ENCODE measurements around the gene USP34. TPM values are rescaled to one million over a fixed set of nuclear protein-coding genes. Genes with fewer than 3 reads are reported as not detected.
A peak's percentile ranks its signal among the peaks of the same experiment; 100 is the strongest.

Gene USP34
- total RNA-seq, 1 donor from 2014 or later, result 139 TPM

DNA sequence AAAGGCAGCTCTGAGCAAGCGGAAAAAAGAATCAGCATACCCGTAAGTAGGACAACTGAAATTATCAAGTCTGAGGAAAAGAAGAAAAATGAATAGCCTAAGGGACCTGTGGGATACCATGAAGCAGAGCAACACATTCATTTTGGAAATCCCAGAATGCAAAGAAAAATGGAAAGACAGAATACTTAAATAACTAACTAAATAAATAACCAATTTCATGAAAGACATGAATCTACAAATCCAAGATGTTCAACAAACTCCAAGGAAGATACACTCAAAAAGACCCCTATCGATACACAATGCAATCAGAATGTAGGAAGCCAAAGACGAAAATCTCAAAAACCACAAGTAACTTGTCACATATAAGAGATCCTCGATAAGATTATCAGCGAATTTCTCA lies 117.0 kb downstream of the USP34 start:
- no peak for TF ChIP-seq CTCF (IDR thresholded peaks at IDR 0.05; ENCODE audit: unreplicated experiment)
- no peak overlapping the region for H3K27ac Mint-ChIP-seq
- peaks cover 14% of the 10 kb centered on the region for H3K9me3 Mint-ChIP-seq (ENCODE audit: low read depth)
- H3K27me3 Mint-ChIP-seq, result no peaks in the 10 kb centered on the region
- no peaks in the 10 kb centered on the region for H3K4me1 Mint-ChIP-seq (ENCODE audit: low read depth)
- no peak for DNase-seq (ENCODE audit: low spot score, unreplicated experiment)
- H3K36me3 Mint-ChIP-seq (ENCODE audit: insufficient read depth), result peaks cover 34% of the 10 kb centered on the region
- H3K4me3 Mint-ChIP-seq (ENCODE audit: low read depth), result no peak overlapping the region

DNA sequence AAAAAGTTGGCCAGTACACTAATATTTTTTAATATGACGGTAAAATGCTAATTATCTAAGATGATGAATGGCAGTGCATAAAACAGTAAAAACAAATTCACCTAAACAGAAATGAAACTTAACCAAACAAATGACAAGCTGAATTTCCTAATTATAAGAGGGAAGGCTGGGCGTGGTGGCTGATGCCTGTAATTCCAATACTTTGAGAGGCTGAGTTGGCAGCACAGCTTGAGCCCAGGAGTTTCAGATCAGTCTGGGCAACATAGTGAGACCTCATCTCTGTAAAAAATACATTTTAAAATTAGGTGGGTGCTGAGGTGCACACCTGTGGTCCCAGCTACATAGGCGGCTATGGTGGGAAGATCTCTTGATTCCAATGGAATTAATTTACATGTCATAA lies 120.1 kb downstream of the USP34 start:
- TF ChIP-seq CTCF (IDR thresholded peaks at IDR 0.05; ENCODE audit: unreplicated experiment), result no peak
- peaks cover 14% of the 10 kb centered on the region for H3K9me3 Mint-ChIP-seq (ENCODE audit: low read depth)
- no peaks in the 10 kb centered on the region for H3K4me1 Mint-ChIP-seq (ENCODE audit: low read depth)
- H3K27ac Mint-ChIP-seq, result no peak overlapping the region
- no peaks in the 10 kb centered on the region for H3K27me3 Mint-ChIP-seq
- H3K4me3 Mint-ChIP-seq (ENCODE audit: low read depth), result no peak overlapping the region
- DNase-seq (ENCODE audit: low spot score, unreplicated experiment), result no peak
- peaks cover 37% of the 10 kb centered on the region for H3K36me3 Mint-ChIP-seq (ENCODE audit: insufficient read depth)

DNA sequence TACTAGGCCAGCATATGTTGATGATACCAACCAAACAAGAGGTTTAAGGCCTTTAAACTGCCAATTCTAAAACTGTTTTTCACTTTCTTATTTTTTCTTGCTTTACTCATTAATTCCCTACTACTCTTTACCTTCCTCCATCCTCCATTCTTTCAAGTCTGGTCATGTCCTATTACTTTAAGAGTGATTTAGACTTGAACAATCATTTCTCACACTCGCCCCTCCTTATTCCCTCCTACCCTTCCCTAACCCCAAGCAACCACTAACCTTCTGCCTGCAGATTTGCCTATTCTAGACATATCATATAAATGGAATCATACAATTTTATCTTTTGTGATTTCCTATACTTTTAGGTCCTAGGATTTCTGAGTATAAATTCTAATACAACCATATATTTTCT lies 127.7 kb downstream of the USP34 start:
- H3K27ac Mint-ChIP-seq, result peak overlapping the region; percentile 51
- H3K4me1 Mint-ChIP-seq (ENCODE audit: low read depth), result no peaks in the 10 kb centered on the region
- H3K36me3 Mint-ChIP-seq (ENCODE audit: insufficient read depth), result peaks cover 27% of the 10 kb centered on the region
- no peak overlapping the region for H3K4me3 Mint-ChIP-seq (ENCODE audit: low read depth)
- no peaks in the 10 kb centered on the region for H3K27me3 Mint-ChIP-seq
- H3K9me3 Mint-ChIP-seq (ENCODE audit: low read depth), result no peaks in the 10 kb centered on the region
- TF ChIP-seq CTCF (IDR thresholded peaks at IDR 0.05; ENCODE audit: unreplicated experiment), result no peak
- no peak for DNase-seq (ENCODE audit: low spot score, unreplicated experiment)

DNA sequence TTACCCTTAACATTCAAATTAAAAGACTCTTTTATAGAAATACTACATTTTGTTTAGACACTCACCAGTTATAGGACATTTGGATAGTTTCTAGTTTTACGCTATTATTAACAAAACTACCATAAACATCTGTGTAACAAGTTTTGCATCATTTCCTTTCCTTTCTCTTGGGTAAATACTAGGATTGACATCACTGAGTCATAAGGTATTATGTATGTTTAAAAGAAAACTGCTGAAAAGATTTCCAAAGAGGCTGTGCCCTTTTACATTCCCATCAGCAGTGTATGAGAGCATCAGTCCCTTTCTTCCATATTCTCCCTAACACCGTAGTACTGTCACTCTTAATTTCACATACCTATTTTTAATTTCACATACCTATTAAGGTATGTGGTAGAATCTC lies 130.6 kb downstream of the USP34 start:
- TF ChIP-seq CTCF (IDR thresholded peaks at IDR 0.05; ENCODE audit: unreplicated experiment), result no peak
- Mint-ChIP-seq H3K4me3 (ENCODE audit: low read depth) (no peak overlapping the region), H3K4me1 (ENCODE audit: low read depth) (no peaks in the 10 kb centered on the region), H3K9me3 (ENCODE audit: low read depth) (no peaks in the 10 kb centered on the region), H3K27ac (no peak overlapping the region), H3K36me3 (ENCODE audit: insufficient read depth) (peaks cover 24% of the 10 kb centered on the region), H3K27me3 (no peaks in the 10 kb centered on the region)
- no peak for DNase-seq (ENCODE audit: low spot score, unreplicated experiment)

DNA sequence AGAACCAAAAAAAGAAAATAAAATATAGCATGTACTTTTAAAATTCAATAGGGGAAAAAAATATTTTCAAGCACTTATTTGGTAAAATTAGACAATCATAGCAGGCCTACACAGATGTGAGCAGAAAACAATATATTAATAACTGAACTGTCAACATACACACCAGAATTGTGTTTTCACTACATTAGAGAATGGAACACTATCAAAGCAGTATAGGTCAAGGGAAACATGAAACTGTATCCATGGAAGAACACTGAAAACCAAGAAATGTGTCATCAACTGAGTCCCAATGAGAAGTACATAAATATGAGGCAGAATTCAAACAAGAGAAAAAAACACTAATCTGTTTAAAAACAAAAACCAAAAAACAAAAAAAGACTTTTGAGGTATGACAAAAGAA lies 132.4 kb downstream of the USP34 start:
- H3K4me1 Mint-ChIP-seq (ENCODE audit: low read depth), result no peaks in the 10 kb centered on the region
- TF ChIP-seq CTCF (IDR thresholded peaks at IDR 0.05; ENCODE audit: unreplicated experiment), result no peak
- no peak overlapping the region for H3K4me3 Mint-ChIP-seq (ENCODE audit: low read depth)
- no peaks in the 10 kb centered on the region for H3K9me3 Mint-ChIP-seq (ENCODE audit: low read depth)
- H3K27me3 Mint-ChIP-seq, result no peaks in the 10 kb centered on the region
- H3K27ac Mint-ChIP-seq, result no peak overlapping the region
- no peak for DNase-seq (ENCODE audit: low spot score, unreplicated experiment)
- H3K36me3 Mint-ChIP-seq (ENCODE audit: insufficient read depth), result peaks cover 23% of the 10 kb centered on the region
